HCT116 (cell line): ENCODE measurements around the gene IRF8.

Source experiments
- EGR1 ChIP-seq: IDR thresholded peaks from 2 replicates; pipeline ENCODE4 v1.6.1; 2012; ENCODE audit warnings: low read depth
- EZH2 ChIP-seq: fragments of 200-600 bp; sonication (generic); IDR thresholded peaks from 2 replicates; pipeline ENCODE4 v1.6.1; 2017; ENCODE audit warnings: antibody characterized with exemption, mixed run types
- EZH2phosphoT487 ChIP-seq: fragments of 200-600 bp; IDR thresholded peaks from 2 replicates; pipeline ENCODE4 v1.6.1; 2018; ENCODE audit warnings: antibody characterized with exemption, borderline replicate concordance
- POLR2A ChIP-seq: IDR thresholded peaks from 2 replicates; pipeline ENCODE4 v1.7.0; 2011; ENCODE audit warnings: borderline replicate concordance; ENCODE audit not compliant: insufficient read depth, insufficient read length; ENCODE audit errors: extremely low read depth
- POLR2AphosphoS5 ChIP-seq: IDR thresholded peaks from 2 replicates; pipeline ENCODE4 v1.6.1; 2011; ENCODE audit warnings: mild to moderate bottlenecking, low read depth, low read length, moderate library complexity
- SRF ChIP-seq: IDR thresholded peaks from 2 replicates; pipeline ENCODE4 v1.6.1; 2012; ENCODE audit warnings: low read depth
- YY1 ChIP-seq: IDR thresholded peaks from 2 replicates; pipeline ENCODE4 v1.6.1; 2011; ENCODE audit warnings: low read length, low read depth, moderate library complexity, mild to moderate bottlenecking; ENCODE audit not compliant: insufficient replicate concordance; ENCODE audit errors: extremely low read depth
- ZFX ChIP-seq: fragments of 450-650 bp; IDR thresholded peaks from 2 replicates; pipeline ENCODE4 v1.6.1; 2017
- ZNF274 ChIP-seq: fragments of 200-500 bp; sonication (Bioruptor generic); IDR thresholded peaks from 2 replicates; pipeline ENCODE4 v1.6.1; 2014; ENCODE audit warnings: mild to moderate bottlenecking, low read depth, low read length, inconsistent platforms
- TF ChIP-seq, protein P1 (sequence below), 3 experiments: fragments of 200-600 bp in 1 of 3; sonication (generic) in 1 of 3; IDR thresholded peaks in 2 of 3; conservative IDR thresholded peaks in 1 of 3; 2 replicates each; pipeline ENCODE4 v1.5.1; 2012 to 2017; ENCODE audit warnings: low read depth in 2 of 3, low read length in 2 of 3, antibody characterized with exemption in 1 of 3, borderline replicate concordance in 1 of 3, control low read depth in 1 of 3, mild to moderate bottlenecking in 1 of 3, mixed read lengths in 1 of 3, mixed run types in 1 of 3, moderate library complexity in 1 of 3; ENCODE audit not compliant: insufficient read depth in 1 of 3
- TF ChIP-seq, protein P2 (sequence below): IDR thresholded peaks from 2 replicates; pipeline ENCODE4 v1.6.1; 2012
- TF ChIP-seq, protein P3 (sequence below): IDR thresholded peaks from 2 replicates; pipeline ENCODE4 v1.6.1; 2011; ENCODE audit warnings: mild to moderate bottlenecking, low read length, moderate library complexity; ENCODE audit not compliant: insufficient replicate concordance; ENCODE audit errors: extremely low read depth

DNA sequence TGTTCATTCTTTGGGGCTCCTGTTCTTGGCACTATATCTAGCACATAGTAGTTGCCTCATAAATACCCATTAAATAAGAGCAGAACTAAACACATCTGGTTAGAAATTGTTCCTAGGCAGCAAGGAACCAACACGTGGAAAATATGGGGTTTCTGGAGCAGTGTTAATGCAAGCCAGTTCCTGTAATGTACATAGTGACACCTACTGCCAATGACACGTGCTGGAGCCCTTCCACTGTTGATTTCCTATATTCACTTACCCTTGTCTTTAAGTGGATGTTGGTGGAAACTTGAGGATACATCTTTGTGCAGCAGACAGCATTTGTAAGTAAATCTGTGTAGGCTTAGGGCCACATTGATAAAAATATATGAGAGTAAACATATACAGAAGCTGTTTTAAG is 1.6 kb upstream of the IRF8 start:
- TF ChIP-seq, protein P1, sequence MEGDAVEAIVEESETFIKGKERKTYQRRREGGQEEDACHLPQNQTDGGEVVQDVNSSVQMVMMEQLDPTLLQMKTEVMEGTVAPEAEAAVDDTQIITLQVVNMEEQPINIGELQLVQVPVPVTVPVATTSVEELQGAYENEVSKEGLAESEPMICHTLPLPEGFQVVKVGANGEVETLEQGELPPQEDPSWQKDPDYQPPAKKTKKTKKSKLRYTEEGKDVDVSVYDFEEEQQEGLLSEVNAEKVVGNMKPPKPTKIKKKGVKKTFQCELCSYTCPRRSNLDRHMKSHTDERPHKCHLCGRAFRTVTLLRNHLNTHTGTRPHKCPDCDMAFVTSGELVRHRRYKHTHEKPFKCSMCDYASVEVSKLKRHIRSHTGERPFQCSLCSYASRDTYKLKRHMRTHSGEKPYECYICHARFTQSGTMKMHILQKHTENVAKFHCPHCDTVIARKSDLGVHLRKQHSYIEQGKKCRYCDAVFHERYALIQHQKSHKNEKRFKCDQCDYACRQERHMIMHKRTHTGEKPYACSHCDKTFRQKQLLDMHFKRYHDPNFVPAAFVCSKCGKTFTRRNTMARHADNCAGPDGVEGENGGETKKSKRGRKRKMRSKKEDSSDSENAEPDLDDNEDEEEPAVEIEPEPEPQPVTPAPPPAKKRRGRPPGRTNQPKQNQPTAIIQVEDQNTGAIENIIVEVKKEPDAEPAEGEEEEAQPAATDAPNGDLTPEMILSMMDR (IDR thresholded peaks at IDR 0.05 in 2 of 3, conservative IDR thresholded peaks at IDR 0.05 in 1 of 3; ENCODE audit: borderline replicate concordance in 1 of 3, insufficient read depth in 1 of 3, low read depth in 2 of 3, low read length in 2 of 3) = no peak
- TF ChIP-seq POLR2AphosphoS5 (no peak), POLR2A (no peak), EZH2phosphoT487 (no peak), YY1 (no peak), ZFX (no peak), EZH2 (no peak), ZNF274 (no peak), EGR1 (no peak), SRF (no peak)
- TF ChIP-seq, protein P2, sequence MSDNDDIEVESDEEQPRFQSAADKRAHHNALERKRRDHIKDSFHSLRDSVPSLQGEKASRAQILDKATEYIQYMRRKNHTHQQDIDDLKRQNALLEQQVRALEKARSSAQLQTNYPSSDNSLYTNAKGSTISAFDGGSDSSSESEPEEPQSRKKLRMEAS = no peak
- TF ChIP-seq, protein P3, sequence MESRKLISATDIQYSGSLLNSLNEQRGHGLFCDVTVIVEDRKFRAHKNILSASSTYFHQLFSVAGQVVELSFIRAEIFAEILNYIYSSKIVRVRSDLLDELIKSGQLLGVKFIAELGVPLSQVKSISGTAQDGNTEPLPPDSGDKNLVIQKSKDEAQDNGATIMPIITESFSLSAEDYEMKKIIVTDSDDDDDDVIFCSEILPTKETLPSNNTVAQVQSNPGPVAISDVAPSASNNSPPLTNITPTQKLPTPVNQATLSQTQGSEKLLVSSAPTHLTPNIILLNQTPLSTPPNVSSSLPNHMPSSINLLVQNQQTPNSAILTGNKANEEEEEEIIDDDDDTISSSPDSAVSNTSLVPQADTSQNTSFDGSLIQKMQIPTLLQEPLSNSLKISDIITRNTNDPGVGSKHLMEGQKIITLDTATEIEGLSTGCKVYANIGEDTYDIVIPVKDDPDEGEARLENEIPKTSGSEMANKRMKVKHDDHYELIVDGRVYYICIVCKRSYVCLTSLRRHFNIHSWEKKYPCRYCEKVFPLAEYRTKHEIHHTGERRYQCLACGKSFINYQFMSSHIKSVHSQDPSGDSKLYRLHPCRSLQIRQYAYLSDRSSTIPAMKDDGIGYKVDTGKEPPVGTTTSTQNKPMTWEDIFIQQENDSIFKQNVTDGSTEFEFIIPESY = no peak
